ENCODE results near the gene ZFP82.
A peak's percentile ranks its signal among the peaks of the same experiment; 100 is the strongest.

The ZFP82 gene

DNA sequence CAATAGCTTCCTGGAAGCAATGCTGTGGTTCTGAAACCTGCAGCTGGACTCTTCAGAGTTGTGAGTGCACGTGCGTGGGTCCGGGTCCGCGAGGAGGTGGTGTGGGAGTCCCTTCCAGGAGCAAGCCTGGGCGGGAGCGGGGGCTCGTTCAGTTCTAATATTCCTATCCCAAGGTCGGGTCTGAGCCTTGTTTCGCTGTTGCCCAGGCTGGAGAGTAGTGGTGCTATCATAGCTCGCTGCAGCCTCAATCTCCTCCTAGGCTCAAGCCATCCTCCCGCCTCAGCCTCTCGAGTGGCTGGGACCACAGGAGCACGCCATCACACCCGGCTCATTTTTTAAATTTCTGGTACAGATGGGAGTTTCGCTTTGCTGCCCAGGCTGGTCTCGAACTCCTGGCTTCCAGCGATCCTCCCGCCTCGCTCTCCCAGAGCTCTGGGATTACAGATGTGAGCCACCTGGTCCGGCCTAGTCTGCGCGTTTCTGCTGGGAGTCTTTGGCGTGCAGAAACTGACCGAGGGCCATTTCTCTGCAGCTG is 625 bp downstream of the ZFP82 start:
- Histone ChIP-seq H3K4me3 (ENCODE audit: low read length in 2 of 2) (peak overlapping the region; percentile 76 to 80), H3K27me3 (ENCODE audit: control insufficient read depth in 2 of 2, insufficient read depth in 2 of 2, low read length in 2 of 2) (peaks cover 0 to 3% of the 10 kb centered on the region in 2 donors), H3K4me1 (ENCODE audit: control insufficient read depth in 2 of 2, insufficient read depth in 2 of 2, low read length in 2 of 2) (peaks cover 2 to 3% of the 10 kb centered on the region in 2 donors), H3K9ac (ENCODE audit: low read depth in 1 of 2, low read length in 2 of 2) (peak overlapping the region; percentile 74 to 75), H3K36me3 (ENCODE audit: control insufficient read depth in 2 of 2, insufficient read depth in 2 of 2, low read length in 2 of 2) (no peaks in the 10 kb centered on the region), H3K9me3 (ENCODE audit: control insufficient read depth in 2 of 2, low read length in 2 of 2) (peaks cover 0 to 1% of the 10 kb centered on the region in 2 donors), H3K27ac (ENCODE audit: low read depth in 2 of 2, low read length in 2 of 2) (peak overlapping the region; percentile 56 to 78)

DNA sequence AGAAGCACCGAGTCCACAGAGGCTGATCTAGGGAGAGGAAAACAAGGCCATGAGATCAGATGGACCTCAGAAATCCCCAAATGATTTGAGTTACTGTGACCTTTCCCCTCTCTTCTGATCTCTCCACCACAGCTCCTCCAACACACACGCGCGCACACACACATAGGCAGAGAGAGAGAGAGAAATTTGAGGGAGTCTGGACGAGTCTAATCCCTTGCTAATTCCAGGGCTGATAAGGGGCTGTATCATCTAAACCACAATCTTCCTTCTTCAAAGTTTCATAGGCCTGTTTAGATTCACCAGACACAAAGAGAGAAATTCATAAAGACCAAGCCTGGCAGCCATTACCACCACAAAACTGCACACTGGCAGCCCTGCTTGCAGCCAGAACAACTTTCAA is 8.6 kb downstream of the ZFP82 start:
- Histone ChIP-seq H3K27ac (ENCODE audit: low read depth in 2 of 2, low read length in 2 of 2) (no peak overlapping the region), H3K4me1 (ENCODE audit: control insufficient read depth in 2 of 2, insufficient read depth in 2 of 2, low read length in 2 of 2) (no peaks in the 10 kb centered on the region), H3K27me3 (ENCODE audit: control insufficient read depth in 2 of 2, insufficient read depth in 2 of 2, low read length in 2 of 2) (no peaks in the 10 kb centered on the region), H3K36me3 (ENCODE audit: control insufficient read depth in 2 of 2, insufficient read depth in 2 of 2, low read length in 2 of 2) (peaks cover 22 to 25% of the 10 kb centered on the region in 2 donors), H3K9ac (ENCODE audit: low read depth in 1 of 2, low read length in 2 of 2) (no peak overlapping the region), H3K9me3 (ENCODE audit: control insufficient read depth in 2 of 2, low read length in 2 of 2) (peaks cover 9 to 14% of the 10 kb centered on the region in 2 donors), H3K4me3 (ENCODE audit: low read length in 2 of 2) (no peak overlapping the region)

DNA sequence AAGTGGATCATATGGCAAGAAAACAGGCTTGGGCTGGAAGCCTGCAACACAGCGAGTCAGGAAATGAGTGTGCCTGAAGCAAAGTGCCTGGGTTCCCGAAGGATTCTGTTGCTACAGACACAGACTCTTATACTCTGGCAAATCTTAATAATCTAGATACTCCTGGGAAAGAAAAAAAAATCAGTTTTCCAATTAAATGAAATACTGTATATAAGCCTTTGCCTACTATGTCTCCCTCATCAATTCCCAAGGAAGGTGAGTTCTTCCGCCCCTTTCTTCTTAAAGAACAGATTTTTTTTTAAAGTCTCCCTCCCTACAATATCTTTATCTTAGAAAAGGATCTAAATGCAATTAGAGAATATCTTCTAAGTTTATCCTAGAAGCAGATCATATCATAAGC is 10.3 kb downstream of the ZFP82 start:
- H3K36me3 ChIP-seq (ENCODE audit: control insufficient read depth in 2 of 2, insufficient read depth in 2 of 2, low read length in 2 of 2): peaks cover 31 to 35% of the 10 kb centered on the region in 2 donors

DNA sequence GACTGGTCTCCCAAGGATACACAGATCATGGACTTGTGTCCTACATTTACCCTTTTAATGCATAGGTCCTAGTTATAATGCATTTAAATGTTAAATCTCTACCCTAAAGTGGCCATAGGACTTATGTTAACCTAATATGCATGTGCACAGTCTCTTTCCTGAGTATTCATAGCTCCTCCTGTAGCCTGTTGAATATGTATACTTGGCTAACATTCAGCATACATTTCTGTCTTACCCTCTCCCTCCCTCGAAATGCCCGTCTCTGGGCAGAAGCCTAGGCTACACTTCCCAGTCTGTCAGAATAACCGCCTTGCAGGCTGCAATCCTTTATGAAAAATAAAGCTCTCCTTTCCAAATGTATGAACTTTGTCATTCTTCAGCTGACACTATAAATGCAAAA is 13.9 kb downstream of the ZFP82 start:
- H3K9me3 ChIP-seq (ENCODE audit: control insufficient read depth in 2 of 2, low read length in 2 of 2): peaks cover 11 to 16% of the 10 kb centered on the region in 2 donors
- H3K4me1 ChIP-seq (ENCODE audit: control insufficient read depth in 2 of 2, insufficient read depth in 2 of 2, low read length in 2 of 2): no peaks in the 10 kb centered on the region
- H3K36me3 ChIP-seq (ENCODE audit: control insufficient read depth in 2 of 2, insufficient read depth in 2 of 2, low read length in 2 of 2): peaks cover 35 to 38% of the 10 kb centered on the region in 2 donors
- H3K9ac ChIP-seq (ENCODE audit: low read depth in 1 of 2, low read length in 2 of 2): no peak overlapping the region
- no peaks in the 10 kb centered on the region for H3K27me3 ChIP-seq (ENCODE audit: control insufficient read depth in 2 of 2, insufficient read depth in 2 of 2, low read length in 2 of 2)
- no peak overlapping the region for H3K27ac ChIP-seq (ENCODE audit: low read depth in 2 of 2, low read length in 2 of 2)
- H3K4me3 ChIP-seq (ENCODE audit: low read length in 2 of 2): no peak overlapping the region

More for the DNA sequence above, 10.3 kb downstream of the ZFP82 start:
- Histone ChIP-seq H3K9me3 (ENCODE audit: control insufficient read depth in 2 of 2, low read length in 2 of 2) (peaks cover 9 to 14% of the 10 kb centered on the region in 2 donors), H3K27ac (ENCODE audit: low read depth in 2 of 2, low read length in 2 of 2) (no peak overlapping the region), H3K4me1 (ENCODE audit: control insufficient read depth in 2 of 2, insufficient read depth in 2 of 2, low read length in 2 of 2) (no peaks in the 10 kb centered on the region), H3K4me3 (ENCODE audit: low read length in 2 of 2) (no peak overlapping the region), H3K9ac (ENCODE audit: low read depth in 1 of 2, low read length in 2 of 2) (no peak overlapping the region), H3K27me3 (ENCODE audit: control insufficient read depth in 2 of 2, insufficient read depth in 2 of 2, low read length in 2 of 2) (no peaks in the 10 kb centered on the region)

DNA sequence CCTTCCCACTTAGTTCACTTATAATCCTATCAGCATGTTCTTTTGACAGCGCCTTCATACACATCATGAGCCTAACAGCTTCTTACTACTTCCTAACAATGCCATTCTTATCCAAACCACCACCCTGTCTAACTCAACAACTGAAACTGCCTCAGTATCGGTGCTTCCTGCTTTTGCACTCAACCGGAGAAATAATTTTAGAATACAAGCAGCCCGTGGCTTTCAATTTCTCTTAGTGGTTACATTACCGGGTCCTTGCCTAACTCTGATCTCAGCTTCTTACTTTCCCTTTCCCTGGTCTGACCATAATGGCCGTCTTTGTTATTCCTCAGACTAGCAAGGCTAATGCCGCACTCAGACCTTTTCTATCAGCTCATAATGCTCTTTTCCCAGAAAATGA is 17.0 kb downstream of the ZFP82 start:
- peaks cover 23 to 26% of the 10 kb centered on the region in 2 donors for H3K36me3 ChIP-seq (ENCODE audit: control insufficient read depth in 2 of 2, insufficient read depth in 2 of 2, low read length in 2 of 2)
- H3K9me3 ChIP-seq (ENCODE audit: control insufficient read depth in 2 of 2, low read length in 2 of 2): peaks cover 10 to 15% of the 10 kb centered on the region in 2 donors
- no peak overlapping the region for H3K27ac ChIP-seq (ENCODE audit: low read depth in 2 of 2, low read length in 2 of 2)
- no peaks in the 10 kb centered on the region for H3K4me1 ChIP-seq (ENCODE audit: control insufficient read depth in 2 of 2, insufficient read depth in 2 of 2, low read length in 2 of 2)
- no peaks in the 10 kb centered on the region for H3K27me3 ChIP-seq (ENCODE audit: control insufficient read depth in 2 of 2, insufficient read depth in 2 of 2, low read length in 2 of 2)
- no peak overlapping the region for H3K4me3 ChIP-seq (ENCODE audit: low read length in 2 of 2)
- no peak overlapping the region for H3K9ac ChIP-seq (ENCODE audit: low read depth in 1 of 2, low read length in 2 of 2)

DNA sequence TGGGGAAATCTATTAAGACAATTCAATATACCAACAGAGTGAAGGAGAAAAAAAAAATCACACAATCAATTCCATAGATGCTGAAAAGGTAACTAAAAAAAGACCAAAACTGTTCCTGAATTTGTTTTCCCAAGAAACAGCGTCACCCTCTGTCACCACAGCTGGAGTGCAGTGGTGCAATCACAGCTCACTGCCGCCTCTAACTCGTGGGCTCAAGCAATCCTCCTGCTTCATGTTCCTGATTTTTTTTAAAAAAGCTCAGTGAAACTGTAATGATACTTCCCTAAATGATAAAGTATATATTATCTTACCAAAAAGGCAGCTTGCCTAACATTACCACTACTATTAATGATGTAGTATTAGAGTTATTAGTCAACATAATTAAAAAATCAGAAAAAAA is 19.9 kb downstream of the ZFP82 start:
- Histone ChIP-seq H3K4me1 (ENCODE audit: control insufficient read depth in 2 of 2, insufficient read depth in 2 of 2, low read length in 2 of 2) (no peaks in the 10 kb centered on the region), H3K9me3 (ENCODE audit: control insufficient read depth in 2 of 2, low read length in 2 of 2) (peaks cover 23 to 26% of the 10 kb centered on the region in 2 donors), H3K36me3 (ENCODE audit: control insufficient read depth in 2 of 2, insufficient read depth in 2 of 2, low read length in 2 of 2) (peaks cover 11 to 26% of the 10 kb centered on the region in 2 donors), H3K27ac (ENCODE audit: low read depth in 2 of 2, low read length in 2 of 2) (no peak overlapping the region), H3K4me3 (ENCODE audit: low read length in 2 of 2) (no peak overlapping the region), H3K27me3 (ENCODE audit: control insufficient read depth in 2 of 2, insufficient read depth in 2 of 2, low read length in 2 of 2) (no peaks in the 10 kb centered on the region), H3K9ac (ENCODE audit: low read depth in 1 of 2, low read length in 2 of 2) (no peak overlapping the region)

DNA sequence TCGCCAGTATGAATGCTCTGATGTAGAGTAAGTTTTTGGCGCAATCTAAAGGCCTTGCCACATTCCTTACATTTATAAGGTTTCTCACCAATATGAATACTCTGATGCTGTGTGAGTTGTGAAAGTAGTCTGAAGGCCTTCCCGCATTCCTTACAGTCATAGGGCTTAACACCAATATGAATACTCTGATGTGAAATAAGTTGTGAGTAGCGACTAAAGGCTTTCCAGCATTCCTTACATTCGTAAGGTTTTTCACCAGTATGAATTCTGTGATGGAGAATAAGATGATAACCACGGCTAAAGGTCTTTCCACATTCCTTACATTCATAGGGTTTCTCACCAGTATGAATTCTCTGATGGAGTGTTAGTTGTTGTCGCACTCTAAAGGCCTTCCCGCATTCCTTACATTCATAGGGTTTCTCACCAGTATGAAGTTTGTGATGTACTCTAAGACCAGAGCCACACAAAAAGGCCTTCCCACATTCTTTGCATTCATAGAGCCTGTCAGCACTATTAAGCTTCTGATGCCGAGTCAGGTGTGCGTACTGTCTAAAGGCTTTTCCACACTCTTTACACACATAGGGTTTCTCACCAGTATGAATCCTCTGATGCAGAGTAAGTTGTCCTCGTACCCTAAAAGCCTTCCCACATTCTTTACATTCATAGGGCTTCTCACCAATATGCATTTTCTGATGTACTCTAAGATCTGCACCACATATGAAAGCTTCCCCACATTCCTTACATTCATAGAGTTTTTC is 25.3 kb downstream of the ZFP82 start:
- Histone ChIP-seq H3K4me1 (ENCODE audit: control insufficient read depth in 2 of 2, insufficient read depth in 2 of 2, low read length in 2 of 2) (no peaks in the 10 kb centered on the region), H3K27ac (ENCODE audit: low read depth in 2 of 2, low read length in 2 of 2) (no peak overlapping the region), H3K9ac (ENCODE audit: low read depth in 1 of 2, low read length in 2 of 2) (no peak overlapping the region), H3K36me3 (ENCODE audit: control insufficient read depth in 2 of 2, insufficient read depth in 2 of 2, low read length in 2 of 2) (peaks cover 12 to 26% of the 10 kb centered on the region in 2 donors), H3K4me3 (ENCODE audit: low read length in 2 of 2) (peak overlapping the region; percentile 8 to 16), H3K9me3 (ENCODE audit: control insufficient read depth in 2 of 2, low read length in 2 of 2) (peaks cover 35 to 41% of the 10 kb centered on the region in 2 donors), H3K27me3 (ENCODE audit: control insufficient read depth in 2 of 2, insufficient read depth in 2 of 2, low read length in 2 of 2) (no peaks in the 10 kb centered on the region)

DNA sequence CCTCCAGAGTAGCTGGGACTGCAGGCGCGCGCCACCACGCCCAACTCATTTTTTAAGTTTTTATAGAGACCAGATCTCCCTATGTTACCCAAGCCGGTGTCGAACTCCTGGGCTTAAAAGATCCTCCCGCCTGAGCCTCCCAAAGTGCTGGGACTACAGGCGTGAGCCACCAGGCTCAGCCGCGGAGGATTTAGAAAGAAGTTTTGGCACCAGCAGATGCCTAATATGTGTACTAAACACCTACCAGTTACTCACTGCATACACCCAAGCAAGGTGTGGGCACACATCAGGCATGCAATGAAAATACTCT is 39.0 kb downstream of the ZFP82 start:
- peak overlapping the region; percentile 74 to 81 for H3K9ac ChIP-seq (ENCODE audit: low read depth in 1 of 2, low read length in 2 of 2)
- no peaks in the 10 kb centered on the region for H3K36me3 ChIP-seq (ENCODE audit: control insufficient read depth in 2 of 2, insufficient read depth in 2 of 2, low read length in 2 of 2)
- H3K4me3 ChIP-seq (ENCODE audit: low read length in 2 of 2): peak overlapping the region; percentile 95 to 97
- no peaks in the 10 kb centered on the region for H3K9me3 ChIP-seq (ENCODE audit: control insufficient read depth in 2 of 2, low read length in 2 of 2)
- H3K4me1 ChIP-seq (ENCODE audit: control insufficient read depth in 2 of 2, insufficient read depth in 2 of 2, low read length in 2 of 2): peaks cover 9 to 11% of the 10 kb centered on the region in 2 donors
- H3K27ac ChIP-seq (ENCODE audit: low read depth in 2 of 2, low read length in 2 of 2): peak overlapping the region in 1 of 2 donors; percentile 91
- H3K27me3 ChIP-seq (ENCODE audit: control insufficient read depth in 2 of 2, insufficient read depth in 2 of 2, low read length in 2 of 2): no peaks in the 10 kb centered on the region

DNA sequence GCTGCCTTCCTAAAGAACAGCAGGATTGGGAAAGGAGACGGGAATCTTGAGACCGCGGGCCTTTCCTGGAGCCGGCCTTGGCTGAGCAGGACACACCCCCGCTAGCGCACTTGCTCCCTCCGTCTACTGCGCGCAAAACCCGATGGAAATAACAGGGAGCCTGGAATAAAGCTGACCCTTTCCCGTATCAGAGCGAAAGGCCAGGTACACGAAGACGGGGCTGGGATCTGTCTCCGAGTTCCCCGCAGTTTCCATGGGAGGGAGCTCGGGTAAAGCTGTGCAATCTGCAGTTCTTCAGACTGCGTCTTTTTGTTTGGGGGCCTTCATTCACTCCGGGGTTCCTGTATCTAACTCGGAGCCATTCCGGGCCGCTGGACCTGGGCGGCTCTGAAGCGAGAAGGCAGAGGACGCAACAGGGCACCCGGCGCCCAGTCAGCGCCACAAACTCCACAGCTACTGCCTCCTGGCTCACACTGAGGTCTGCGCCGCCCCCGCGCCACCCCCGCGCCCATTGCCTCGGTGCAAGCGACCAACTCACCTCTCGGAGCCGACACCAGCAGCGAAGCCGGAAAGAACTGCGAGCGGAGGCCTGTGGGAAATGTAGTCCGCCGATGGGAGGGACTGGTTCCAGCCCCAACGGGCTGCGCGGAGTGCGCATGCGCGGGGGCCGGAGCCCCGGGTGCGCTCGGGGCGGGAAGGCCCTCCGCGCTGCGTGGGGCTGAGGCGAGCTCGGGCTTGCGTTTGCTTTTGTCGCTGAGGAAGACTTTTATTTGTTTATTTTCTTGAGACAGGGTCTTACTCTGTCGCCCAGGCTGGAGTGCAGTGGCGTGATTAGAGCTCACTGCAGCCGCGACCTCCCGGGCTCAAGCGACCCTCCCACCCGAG is 39.6 kb downstream of the ZFP82 start, which contains the start of gene ZFP14:
Gene ZFP14, minus strand, starts transcription at position 577 of the 885 bp plus-strand sequence. CDS start 11,309 bp downstream, outside the sequence.
- H3K4me1 ChIP-seq (ENCODE audit: control insufficient read depth in 2 of 2, insufficient read depth in 2 of 2, low read length in 2 of 2): peaks cover 9 to 11% of the 10 kb centered on the region in 2 donors
- peak within 1 kb of the TSS; percentile 95 to 97 for H3K4me3 ChIP-seq (ENCODE audit: low read length in 2 of 2)
- H3K9ac ChIP-seq (ENCODE audit: low read depth in 1 of 2, low read length in 2 of 2): peak within 1 kb of the TSS; percentile 74 to 81
- H3K36me3 ChIP-seq (ENCODE audit: control insufficient read depth in 2 of 2, insufficient read depth in 2 of 2, low read length in 2 of 2): peaks cover 0 to under 1% of the 10 kb centered on the region in 2 donors
- H3K27me3 ChIP-seq (ENCODE audit: control insufficient read depth in 2 of 2, insufficient read depth in 2 of 2, low read length in 2 of 2): no peaks in the 10 kb centered on the region
- H3K27ac ChIP-seq (ENCODE audit: low read depth in 2 of 2, low read length in 2 of 2): peak within 1 kb of the TSS; percentile 79 to 91
- H3K9me3 ChIP-seq (ENCODE audit: control insufficient read depth in 2 of 2, low read length in 2 of 2): no peaks in the 10 kb centered on the region
